ENCODE data around the gene ACSM5.

DNA sequence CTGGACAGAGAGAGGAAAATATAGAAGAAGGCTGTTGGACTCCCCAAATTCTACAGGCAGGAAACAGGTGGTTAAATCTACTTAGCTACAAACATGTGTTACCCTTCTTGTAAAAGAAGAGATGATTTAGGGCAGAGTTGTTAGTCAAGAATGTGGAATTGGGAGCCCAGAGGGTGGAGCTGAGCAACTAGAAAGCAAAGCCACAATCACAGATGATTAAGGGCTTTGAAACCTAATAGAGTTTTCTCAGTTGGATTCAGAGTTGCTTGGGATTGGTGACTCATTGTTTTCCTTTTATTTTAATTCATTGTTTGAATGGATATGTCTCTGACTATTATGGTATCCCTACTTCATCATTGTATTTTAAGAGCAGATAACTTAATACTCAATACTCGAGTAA lies 6.2 kb downstream of the ACSM5 start:
- TF ChIP-seq CTCF (conservative IDR thresholded peaks at IDR 0.05; ENCODE audit: low read depth in 2 of 2) (no peak), ZNF331 (CRISPR knock-in tag; IDR thresholded peaks at IDR 0.05; ENCODE audit: low read depth) (no peak)

Measured in GM23338 (cell line).